Upper lobe of left lung (tissue), 6 donors: ENCODE measurements around the gene AP2A2. TPM values are rescaled to one million over a fixed set of nuclear protein-coding genes. Genes with fewer than 3 reads are reported as not detected.

Experiments
- ATAC-seq, 2 donors: fragments of 200-7000 bp; cut with Tn5 transposase; one replicate each; pipeline ENCODE4 v1.9.1; 2022; ENCODE audit warnings: mild to moderate bottlenecking in 2 of 2, moderate library complexity in 2 of 2; ENCODE audit not compliant: low FRiP score in 2 of 2
- DNase-seq, 2 donors: peaks; one replicate each; pipeline ENCODE4 v3.0.0-alpha.2; 2019 to 2020
- H3K27ac ChIP-seq, 4 donors: fragments of 200-600 bp; sonication (generic); one replicate each; pipeline ENCODE4 v1.5.1; 2016 to 2019
- H3K27me3 ChIP-seq, 4 donors: fragments of 200-600 bp; sonication (generic); one replicate each; pipeline ENCODE4 v1.5.1; 2017 to 2019
- H3K36me3 ChIP-seq, 4 donors: fragments of 200-600 bp; sonication (generic); one replicate each; pipeline ENCODE4 v1.5.1; 2016 to 2019
- H3K4me1 ChIP-seq, 4 donors: fragments of 200-600 bp; sonication (generic); one replicate each; pipeline ENCODE4 v1.5.1; 2018 to 2019
- H3K4me3 ChIP-seq, 4 donors: fragments of 200-600 bp; sonication (generic); one replicate each; pipeline ENCODE4 v1.5.1; 2017 to 2019; ENCODE audit warnings: mild to moderate bottlenecking in 2 of 4, moderate library complexity in 1 of 4
- H3K9me3 ChIP-seq, 4 donors: fragments of 200-600 bp; sonication (generic); one replicate each; pipeline ENCODE4 v1.5.1; 2018 to 2019
- CTCF ChIP-seq, 6 experiments: fragments of 450-650 bp in 4 of 6; fragments of 200-600 bp in 2 of 6; sonication (generic) in 2 of 6; IDR thresholded peaks; one replicate each; pipeline ENCODE4 v1.5.1; 2016 to 2019; ENCODE audit warnings: antibody characterized with exemption in 6 of 6
- EP300 ChIP-seq, 4 donors: sonication (generic); formaldehyde crosslinking; IDR thresholded peaks; one replicate each; pipeline ENCODE4 v1.5.1; 2017; ENCODE audit warnings: antibody characterized with exemption in 4 of 4, control low read depth in 2 of 4
- POLR2A ChIP-seq, 4 donors: fragments of 450-650 bp; IDR thresholded peaks; one replicate each; pipeline ENCODE4 v1.5.1; 2016 to 2017; ENCODE audit warnings: antibody characterized with exemption in 4 of 4, mild to moderate bottlenecking in 2 of 4
- POLR2AphosphoS5 ChIP-seq, 2 donors: sonication (generic); formaldehyde crosslinking; IDR thresholded peaks; one replicate each; pipeline ENCODE4 v1.5.1; 2017; ENCODE audit warnings: antibody characterized with exemption in 2 of 2
- WGBS, 2 donors: methylation state at CpG; one replicate each; pipeline ENCODE4 v1.1.5; 2017 to 2018; 5-methylcytosine and 5-hydroxymethylcytosine counted together
- total RNA-seq, 6 donors: library from RNA; depleted of rRNA in 4 of 6; stranded (reverse); fragments of >200 nt in 4 of 6; gene quantifications; one replicate each; pipeline versions ENCODE4 v1.1.0 to v1.2.1, GENCODE V29; 2016 to 2021
- donor health status: DM: no; HTN: no; CAD: no; lungs with moderate emphysema.
- donor health status: DM: no; HTN: yes; CAD: no; lungs with severe emphysema.

Gene AP2A2
- total RNA-seq, 6 donors from 2014 or later, result 55.7 to 273 (median 103) TPM

DNA sequence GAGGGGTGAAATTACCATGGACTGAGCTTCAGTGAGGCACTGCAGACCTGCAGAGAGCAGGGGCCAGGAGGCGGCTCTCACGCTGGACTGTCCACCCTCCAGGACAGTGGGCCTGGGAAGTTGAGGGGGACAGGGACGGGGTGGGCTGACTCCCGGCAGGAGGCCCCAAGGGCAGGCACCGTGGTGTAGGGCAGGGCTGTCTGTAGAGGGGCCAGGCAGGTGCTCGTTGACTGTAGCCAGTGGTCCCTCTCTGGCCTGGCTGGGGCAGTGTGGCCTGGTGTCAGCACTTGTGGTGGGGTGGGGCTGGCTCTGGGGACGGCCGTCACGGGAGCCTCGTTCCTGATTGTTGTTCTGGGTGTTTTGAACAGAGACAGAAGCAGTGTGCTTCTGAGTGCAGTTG, 64.4 kb downstream of the AP2A2 start:
- peaks cover 4 to 22% (median 10%) of the 10 kb centered on the region in 4 donors for H3K4me1 ChIP-seq
- H3K36me3 ChIP-seq, result peaks cover 54 to 100% (median 92%) of the 10 kb centered on the region in 4 donors
- no peak for TF ChIP-seq EP300 (IDR thresholded peaks at IDR 0.05)
- no peak for TF ChIP-seq POLR2AphosphoS5 (IDR thresholded peaks at IDR 0.05)
- DNase-seq, result no peak
- H3K4me3 ChIP-seq, result no peak overlapping the region
- H3K27me3 ChIP-seq, result no peaks in the 10 kb centered on the region
- ATAC-seq, result no peak
- WGBS, 2 donors, result 91 to 100% methylated on average over 4 to 7 of the region's 10 CpGs
- no peak overlapping the region for H3K27ac ChIP-seq
- no peaks in the 10 kb centered on the region for H3K9me3 ChIP-seq

DNA sequence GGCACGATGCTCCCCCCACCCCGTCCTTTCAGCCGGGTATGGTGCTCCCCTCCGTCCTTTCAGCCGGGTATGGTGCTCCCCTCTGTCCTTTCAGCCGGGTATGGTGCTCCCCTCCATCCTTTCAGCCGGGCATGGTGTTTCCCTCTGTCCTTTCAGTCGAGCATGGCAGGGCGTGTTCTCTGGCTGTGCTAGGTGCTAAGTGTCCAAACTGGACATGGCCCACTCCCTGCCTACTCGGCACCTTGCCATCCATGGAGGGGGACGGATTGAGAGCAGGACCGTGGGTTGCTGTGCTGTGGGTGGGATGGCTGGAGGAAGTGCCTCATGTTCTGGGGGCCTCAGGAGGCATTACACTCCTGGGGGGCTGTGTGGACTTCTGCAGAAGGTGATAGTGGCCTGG, 65.4 kb downstream of the AP2A2 start:
- H3K27me3 ChIP-seq, result no peaks in the 10 kb centered on the region
- H3K4me3 ChIP-seq, result no peak overlapping the region
- no peak for TF ChIP-seq POLR2A (IDR thresholded peaks at IDR 0.05)
- TF ChIP-seq EP300 (IDR thresholded peaks at IDR 0.05), result no peak
- TF ChIP-seq POLR2AphosphoS5 (IDR thresholded peaks at IDR 0.05), result no peak
- TF ChIP-seq CTCF (IDR thresholded peaks at IDR 0.05), result no peak
- H3K27ac ChIP-seq, result no peak overlapping the region
- peaks cover 47 to 96% (median 86%) of the 10 kb centered on the region in 4 donors for H3K36me3 ChIP-seq
- DNase-seq, result no peak
- WGBS, 2 donors, result 94 to 95% methylated on average over 11 to 12 of the region's 12 CpGs
- H3K4me1 ChIP-seq, result peaks cover 4 to 13% (median 8%) of the 10 kb centered on the region in 4 donors
- no peak for ATAC-seq
- H3K9me3 ChIP-seq, result no peaks in the 10 kb centered on the region

GRCh38 chr11:991711-992307, 66.1 kb downstream of the AP2A2 start:
- TF ChIP-seq POLR2A (IDR thresholded peaks at IDR 0.05) (no peak), CTCF (IDR thresholded peaks at IDR 0.05) (no peak), EP300 (IDR thresholded peaks at IDR 0.05) (no peak), POLR2AphosphoS5 (IDR thresholded peaks at IDR 0.05) (no peak)
- peaks cover 47 to 96% (median 85%) of the 10 kb centered on the region in 4 donors for H3K36me3 ChIP-seq
- H3K4me1 ChIP-seq, result peaks cover 0 to 5% (median 1%) of the 10 kb centered on the region in 4 donors
- no peaks in the 10 kb centered on the region for H3K9me3 ChIP-seq
- DNase-seq, result peak in 1 of 2 donors; percentile 50
- H3K27ac ChIP-seq, result no peak overlapping the region
- WGBS, 2 donors, result 79 to 83% methylated on average over 21 to 24 of the region's 24 CpGs
- no peaks in the 10 kb centered on the region for H3K27me3 ChIP-seq
- no peak for ATAC-seq
- no peak overlapping the region for H3K4me3 ChIP-seq

DNA sequence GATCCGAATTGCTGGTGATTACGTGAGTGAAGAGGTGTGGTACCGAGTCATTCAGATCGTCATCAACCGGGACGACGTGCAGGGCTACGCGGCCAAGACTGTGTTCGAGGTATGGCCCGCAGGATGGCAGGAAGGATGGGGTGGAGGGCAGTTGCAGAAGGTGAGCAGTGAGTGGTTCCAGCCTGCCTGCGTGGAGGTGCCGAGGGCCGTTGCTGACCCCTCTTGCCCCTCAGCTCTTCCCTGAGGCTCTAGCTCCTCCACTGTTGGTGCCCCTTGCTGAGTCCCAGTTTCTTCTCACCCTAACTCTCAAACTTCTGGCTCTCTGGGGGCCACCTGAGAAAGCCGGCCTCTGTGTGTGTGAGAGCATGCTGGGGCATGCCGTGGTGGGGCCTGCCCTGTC, 66.9 kb downstream of the AP2A2 start:
- peak in 1 of 2 donors; percentile 50 for DNase-seq
- TF ChIP-seq EP300 (IDR thresholded peaks at IDR 0.05) (no peak), CTCF (IDR thresholded peaks at IDR 0.05) (no peak), POLR2A (IDR thresholded peaks at IDR 0.05) (no peak), POLR2AphosphoS5 (IDR thresholded peaks at IDR 0.05) (no peak)
- no peaks in the 10 kb centered on the region for H3K9me3 ChIP-seq
- H3K36me3 ChIP-seq, result peaks cover 47 to 93% (median 83%) of the 10 kb centered on the region in 4 donors
- H3K4me3 ChIP-seq, result no peak overlapping the region
- no peaks in the 10 kb centered on the region for H3K4me1 ChIP-seq
- 90 to 94% methylated on average over 16 of the region's 16 CpGs for WGBS, 2 donors
- ATAC-seq, result no peak
- no peak overlapping the region for H3K27ac ChIP-seq
- H3K27me3 ChIP-seq, result no peaks in the 10 kb centered on the region

DNA sequence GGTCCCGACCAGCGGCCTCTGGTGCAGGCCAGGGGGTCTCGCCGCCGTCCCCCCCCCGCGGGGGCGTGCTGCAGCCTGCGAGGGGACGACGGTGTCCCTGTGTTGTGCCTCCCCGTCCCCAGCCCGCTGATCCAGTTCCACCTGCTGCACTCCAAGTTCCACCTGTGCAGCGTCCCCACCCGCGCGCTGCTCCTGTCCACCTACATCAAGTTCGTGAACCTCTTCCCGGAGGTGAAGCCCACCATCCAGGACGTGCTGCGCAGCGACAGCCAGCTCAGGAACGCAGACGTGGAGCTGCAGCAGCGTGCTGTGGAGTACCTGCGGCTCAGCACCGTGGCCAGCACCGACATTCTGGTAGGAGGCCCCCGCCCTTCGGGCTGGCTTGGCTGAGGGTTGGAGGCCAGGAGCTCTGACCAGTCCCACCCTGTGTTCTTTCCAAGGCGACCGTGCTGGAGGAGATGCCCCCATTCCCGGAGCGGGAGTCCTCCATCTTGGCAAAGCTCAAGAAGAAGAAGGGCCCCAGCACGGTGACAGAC, 68.0 kb downstream of the AP2A2 start:
- Histone ChIP-seq H3K4me1 (no peaks in the 10 kb centered on the region), H3K36me3 (peaks cover 39 to 90% (median 74%) of the 10 kb centered on the region in 4 donors), H3K4me3 (no peak overlapping the region), H3K27me3 (no peaks in the 10 kb centered on the region), H3K27ac (no peak overlapping the region), H3K9me3 (no peaks in the 10 kb centered on the region)
- DNase-seq (peak in 1 of 2 donors; percentile 78), ATAC-seq (no peak)
- WGBS, 2 donors, result 96 to 97% methylated on average over 21 to 35 of the region's 35 CpGs
- TF ChIP-seq POLR2AphosphoS5 (IDR thresholded peaks at IDR 0.05) (no peak), EP300 (IDR thresholded peaks at IDR 0.05) (no peak), POLR2A (IDR thresholded peaks at IDR 0.05) (no peak), CTCF (IDR thresholded peaks at IDR 0.05) (no peak)
